Fibroblast of peridontal ligament (primary cell): ENCODE measurements around the gene SMC5.
"Not testable (repeated sequence)": the region's sequence is repeated elsewhere in the genome, so short reads cannot be mapped to it uniquely, and the experiment has no call there.

Experiments
- DNase-seq: peaks from one replicate; pipeline ENCODE4 v3.0.0-alpha.2; 2010; ENCODE audit errors: extremely low read depth

The SMC5 gene

GRCh38 chr9:70263421-70263820, 4.6 kb downstream of the SMC5 start:
- DNase-seq, result no peak

GRCh38 chr9:70278305-70278704, 19.5 kb downstream of the SMC5 start:
- DNase-seq, result no peak

DNA sequence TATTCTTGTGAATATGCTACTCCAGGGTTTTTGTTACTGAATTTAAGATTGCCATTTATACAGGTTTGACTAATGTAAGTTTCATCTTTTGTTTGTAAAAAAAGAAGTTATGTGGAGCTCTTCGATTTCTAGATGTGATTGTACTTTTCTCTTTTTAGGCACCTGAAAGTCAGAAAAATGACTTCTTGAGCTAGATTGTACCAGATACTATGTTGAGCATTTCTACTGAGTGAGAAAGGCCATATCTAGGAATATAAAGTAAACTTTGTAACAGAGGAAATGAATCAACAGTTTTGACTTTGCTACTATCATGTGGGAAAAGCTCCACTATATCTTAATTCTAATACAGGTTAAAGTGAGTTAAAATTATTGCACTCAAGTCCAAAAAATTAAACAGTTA, 25.1 kb downstream of the SMC5 start:
- no peak for DNase-seq

GRCh38 chr9:70285246-70285645, 26.5 kb downstream of the SMC5 start:
- peak; percentile 42 for DNase-seq

GRCh38 chr9:70285981-70286598, 27.3 kb downstream of the SMC5 start:
- peak; percentile 45 for DNase-seq

GRCh38 chr9:70290626-70291025, 31.8 kb downstream of the SMC5 start:
- DNase-seq, result peak; percentile 50

DNA sequence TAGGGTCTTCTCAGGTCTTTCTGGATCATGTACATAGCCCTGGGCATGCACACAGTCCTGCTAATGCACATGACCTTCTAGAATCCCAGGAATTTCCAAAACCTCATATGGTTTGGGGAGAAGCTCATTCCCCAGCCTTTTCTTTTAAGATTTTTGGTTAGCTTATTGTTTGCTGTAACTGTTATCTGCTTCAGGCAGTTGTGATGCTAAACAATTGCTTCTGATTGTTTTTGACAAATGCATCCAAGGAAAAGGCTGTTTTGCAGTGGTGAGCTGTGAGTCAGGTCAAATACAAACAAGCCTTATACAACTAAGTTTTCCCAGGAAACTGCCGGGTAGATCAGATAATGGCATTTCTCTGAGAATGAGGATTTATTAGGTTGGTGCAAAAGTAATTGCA, 32.7 kb downstream of the SMC5 start:
- DNase-seq, result peak; percentile 18

DNA sequence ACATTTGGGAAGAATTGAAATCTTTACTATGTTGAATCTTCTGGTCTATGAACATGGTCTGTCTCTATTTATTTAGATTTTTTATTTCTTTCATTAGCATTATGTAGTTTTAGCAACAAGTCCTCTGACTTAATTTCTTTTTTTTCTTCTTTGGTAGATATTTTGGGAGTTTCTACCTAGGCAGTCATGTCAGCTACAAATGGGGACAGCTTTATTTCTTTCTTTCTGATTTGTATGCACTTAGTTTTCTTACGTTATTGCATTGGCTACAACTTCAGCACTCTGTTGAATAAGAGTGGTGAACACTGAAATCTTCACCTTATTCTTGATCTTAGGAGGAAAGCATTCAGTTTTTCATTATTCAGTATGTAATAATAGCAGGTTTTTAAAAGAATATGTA, 33.5 kb downstream of the SMC5 start:
- DNase-seq, result no peak

- DNase-seq, result no peak
These were observed 34.4 kb downstream of the SMC5 start for GRCh38 chr9:70293214-70293613.

DNA sequence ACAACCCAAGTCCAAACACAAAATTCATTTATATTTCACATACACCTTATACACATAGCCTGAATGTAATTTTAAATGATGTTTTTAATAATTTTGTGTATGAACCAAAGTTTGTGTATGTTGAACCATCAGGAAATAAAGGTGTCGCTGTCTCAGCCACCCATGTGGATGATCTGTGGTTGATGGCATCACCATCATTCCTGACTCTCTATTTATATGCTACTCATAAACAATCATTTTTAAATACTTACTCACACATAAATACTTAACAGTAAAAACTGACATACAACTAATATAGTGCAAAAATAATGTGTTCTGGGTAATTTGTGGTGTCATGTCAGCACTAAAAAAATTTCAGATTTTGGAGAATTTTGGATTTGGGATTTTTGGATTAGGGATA, 38.4 kb downstream of the SMC5 start:
- no peak for DNase-seq

- no peak for DNase-seq
These were observed 39.5 kb downstream of the SMC5 start for GRCh38 chr9:70298245-70298771.

GRCh38 chr9:70303268-70303667, 44.5 kb downstream of the SMC5 start:
- peak; percentile 69 for DNase-seq

GRCh38 chr9:70304810-70305209, 46.0 kb downstream of the SMC5 start:
- DNase-seq, result no peak

- peak; percentile 42 for DNase-seq
These were observed 56.6 kb downstream of the SMC5 start for GRCh38 chr9:70315389-70315788.

DNA sequence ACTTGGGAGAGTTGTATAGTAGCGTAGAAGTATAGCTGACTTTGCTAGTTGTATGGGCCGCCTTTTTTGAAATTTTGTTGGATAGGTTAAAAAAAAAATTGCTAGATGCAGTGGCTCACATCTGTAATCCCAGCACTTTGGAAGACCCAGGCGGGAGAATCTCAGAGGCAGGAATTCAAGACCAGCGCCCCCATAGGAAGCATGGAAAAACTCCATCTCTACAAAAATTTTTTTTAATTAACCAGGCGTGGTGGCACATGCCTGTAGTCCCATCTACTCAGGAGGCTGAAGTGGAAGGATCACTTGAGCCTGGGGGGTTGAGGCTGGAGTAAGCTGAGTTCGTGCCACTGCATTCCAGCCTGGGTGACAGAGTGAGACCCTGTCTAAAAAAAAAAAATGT, 59.2 kb downstream of the SMC5 start:
- no peak for DNase-seq

DNA sequence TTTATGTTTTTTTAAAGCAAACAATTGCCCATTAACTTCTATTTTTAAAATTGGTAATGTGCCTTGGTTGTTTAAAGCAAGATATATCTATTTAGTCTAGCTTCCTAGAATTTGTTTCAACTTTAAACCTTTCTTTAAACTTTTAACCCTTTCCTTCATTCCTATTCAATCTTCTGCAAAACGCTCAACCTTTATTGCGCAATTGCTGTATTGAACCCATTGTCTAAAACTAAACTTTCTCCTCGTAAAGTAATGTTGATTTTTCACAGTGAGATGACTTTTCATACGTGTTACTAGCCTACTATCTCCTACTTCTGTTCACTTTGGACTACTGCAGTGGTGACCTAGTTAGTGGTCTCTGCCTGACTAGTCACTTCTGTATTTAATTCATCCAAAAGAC, 63.3 kb downstream of the SMC5 start:
- no peak for DNase-seq

GRCh38 chr9:70324963-70325362, 66.2 kb downstream of the SMC5 start:
- DNase-seq, result peak; percentile 84

- DNase-seq, result not testable (repeated sequence)
These were observed 69.8 kb downstream of the SMC5 start for GRCh38 chr9:70328625-70329024.

DNA sequence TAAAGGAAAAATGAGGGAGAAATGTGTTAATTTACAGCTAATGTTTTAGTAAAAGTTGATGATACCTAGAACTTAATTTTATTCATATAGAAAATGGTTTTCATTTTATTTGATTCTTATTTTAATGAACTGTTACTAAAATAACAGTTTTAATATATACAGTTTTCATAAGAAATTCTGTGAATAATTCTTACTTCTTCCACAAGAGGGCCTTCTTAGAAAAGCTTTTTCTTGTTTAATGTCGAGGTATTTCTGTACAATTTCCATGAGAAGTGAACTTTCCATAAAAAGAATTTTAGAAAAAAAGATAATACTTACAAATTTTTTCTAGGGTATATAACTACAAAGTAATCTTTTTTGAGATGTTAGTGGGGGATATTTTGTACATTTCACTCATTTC, 81.8 kb downstream of the SMC5 start:
- peak; percentile 77 for DNase-seq

- no peak for DNase-seq
These were observed 88.3 kb downstream of the SMC5 start for GRCh38 chr9:70347046-70347445.

DNA sequence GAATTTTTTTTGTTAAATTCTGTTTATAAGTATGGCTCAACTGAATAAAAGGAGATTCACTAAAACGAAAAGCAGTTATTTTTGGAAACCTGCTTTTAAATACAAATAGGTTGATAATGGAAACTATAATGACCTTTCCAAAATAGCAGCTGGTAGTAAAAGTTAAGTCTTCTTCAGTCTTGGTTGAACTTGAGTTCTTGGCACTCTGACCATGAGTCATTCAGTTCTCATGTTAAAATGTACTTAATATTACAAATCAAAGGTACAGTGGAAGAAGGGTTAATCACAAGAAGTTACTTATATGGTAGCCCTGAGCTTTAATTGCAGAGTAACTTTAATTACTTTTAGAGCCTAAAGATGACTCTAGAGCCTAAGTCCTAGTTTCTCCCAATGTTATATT, 93.6 kb downstream of the SMC5 start:
- DNase-seq, result peak; percentile 72

DNA sequence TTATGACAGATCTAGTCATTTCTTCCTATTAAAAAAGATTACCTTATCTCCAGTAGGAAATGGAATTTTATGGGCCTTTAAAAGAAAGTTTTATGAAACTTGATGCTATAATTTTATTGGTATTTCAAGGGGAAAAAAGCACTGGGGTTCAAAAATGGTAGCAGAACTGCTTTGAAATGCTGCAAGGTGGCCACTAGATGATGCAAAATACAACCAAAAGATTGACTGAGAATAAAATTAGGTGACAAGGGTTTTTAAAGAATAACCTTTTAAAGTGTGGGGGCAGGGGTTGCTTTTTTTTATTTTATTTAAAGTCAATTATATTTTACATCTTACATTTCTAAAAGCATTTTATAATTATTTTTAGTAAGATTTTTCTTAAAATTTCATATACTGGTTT, 94.0 kb downstream of the SMC5 start:
- DNase-seq, result peak; percentile 59

DNA sequence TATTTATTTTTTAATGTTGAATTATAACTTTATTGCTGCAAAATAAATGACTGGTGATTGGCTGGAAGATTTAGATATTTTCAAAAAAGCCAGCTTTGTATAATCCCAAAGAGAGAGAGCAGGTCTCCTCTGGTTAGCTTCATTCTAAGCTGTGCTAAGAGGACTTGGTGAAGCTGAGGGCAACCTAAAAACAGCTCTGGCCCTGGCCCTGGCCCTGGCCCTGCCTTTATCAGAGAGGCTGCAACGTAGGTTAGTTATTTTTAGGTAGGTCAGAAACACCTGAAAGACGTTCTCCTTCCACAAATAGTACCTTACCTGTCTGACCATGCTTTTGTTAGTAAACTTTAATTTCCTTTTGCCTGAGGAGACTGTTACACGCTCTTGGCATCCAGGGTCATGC, 97.0 kb downstream of the SMC5 start:
- DNase-seq, result no peak

DNA sequence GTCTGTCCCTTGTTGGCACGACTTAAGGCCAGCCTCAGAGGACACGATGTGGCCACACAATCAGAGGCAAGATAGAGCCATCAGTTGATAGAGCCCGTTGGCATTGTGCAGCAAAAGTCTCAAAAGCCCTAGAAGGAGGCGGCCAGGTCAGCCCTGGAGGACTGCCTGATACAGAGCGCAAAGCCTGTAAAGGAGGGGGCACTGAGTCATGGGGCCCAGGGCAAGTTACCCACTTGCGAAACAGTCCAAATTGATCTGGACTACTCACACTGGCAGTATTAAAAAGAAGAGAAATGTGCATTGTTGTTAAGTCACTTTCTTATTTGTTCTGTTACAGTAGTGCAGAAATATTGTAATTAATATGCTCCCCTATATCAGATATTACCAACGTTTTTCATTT, 104.2 kb downstream of the SMC5 start:
- DNase-seq, result peak; percentile 46
